Hematopoietic multipotent progenitor cell treated with erythropoietin and hydrocortisone succinate and interleukin-3 and kit ligand, for 4 days (in vitro differentiated cells): Measurements from ENCODE around the gene RETREG2.

ENCODE experiments used
- DNase-seq: peaks from one replicate; pipeline ENCODE4 v3.0.0-alpha.2; 2015

RETREG2 gene

DNA sequence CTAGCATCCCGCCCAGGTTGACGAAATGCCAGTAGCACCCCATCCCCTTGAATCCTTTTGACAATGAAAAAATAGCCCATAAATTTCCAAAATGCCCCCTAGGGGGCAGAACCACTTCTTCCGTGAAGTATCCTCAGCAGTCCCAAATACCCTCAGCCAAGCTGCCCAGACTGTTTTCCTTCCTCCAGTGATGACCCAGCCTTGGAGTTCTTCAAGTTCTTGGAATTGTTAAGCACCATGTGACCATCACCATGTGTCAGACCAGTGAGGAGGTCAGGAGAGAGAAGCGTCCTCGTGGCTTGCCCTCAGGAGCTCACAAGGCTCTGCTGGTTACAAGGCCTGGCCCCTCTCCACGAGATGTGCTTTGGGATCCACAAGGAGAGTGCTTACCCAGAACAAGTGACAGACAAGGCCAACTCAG lies 6.8 kb upstream of the RETREG2 start:
- DNase-seq, result peak; percentile 71

DNA sequence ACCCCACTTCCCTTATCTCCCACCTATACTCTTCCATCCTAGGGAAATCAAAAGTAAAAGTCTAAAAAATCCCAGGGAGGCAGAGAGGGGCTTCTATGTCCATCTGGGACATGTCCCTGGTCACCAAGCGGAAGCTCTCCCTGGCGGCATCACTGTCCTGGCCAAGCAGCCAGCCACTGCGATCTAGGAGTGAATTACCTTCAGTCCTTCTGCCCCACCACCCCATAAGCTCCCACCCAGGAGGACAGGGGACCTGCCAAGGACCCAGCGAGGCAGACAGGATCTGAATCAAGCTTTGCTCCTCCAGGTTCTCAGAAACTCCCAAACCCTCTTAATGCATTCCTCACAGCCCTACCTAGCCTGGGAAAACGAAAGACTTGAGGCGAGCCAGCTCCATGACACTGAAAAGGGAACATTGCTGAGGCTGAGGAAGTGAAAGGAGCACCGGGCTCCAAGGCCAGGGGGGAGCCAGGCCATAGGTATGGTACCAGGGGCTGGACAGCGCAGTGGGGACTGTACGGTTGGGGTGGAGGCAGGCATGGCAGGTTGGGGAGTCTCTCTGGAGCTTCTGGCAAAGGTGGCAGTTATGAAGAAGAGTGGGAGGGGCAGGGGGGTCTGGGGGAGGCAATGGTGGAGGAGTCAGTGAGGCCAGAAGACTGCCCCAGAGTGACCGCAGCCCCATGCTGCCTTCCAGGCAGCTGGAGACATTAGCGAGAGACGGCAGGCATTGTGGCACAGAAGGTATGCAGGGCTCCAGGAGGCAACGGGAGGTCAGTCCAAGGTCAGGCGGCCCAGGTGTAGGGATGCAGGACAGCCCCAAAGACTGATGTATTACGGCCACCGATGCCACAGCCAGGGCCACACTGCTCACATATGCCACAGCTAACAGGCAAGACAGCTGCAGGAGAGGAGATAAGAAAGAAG lies 5.6 kb upstream of the RETREG2 start:
- DNase-seq, result peak; percentile 20

DNA sequence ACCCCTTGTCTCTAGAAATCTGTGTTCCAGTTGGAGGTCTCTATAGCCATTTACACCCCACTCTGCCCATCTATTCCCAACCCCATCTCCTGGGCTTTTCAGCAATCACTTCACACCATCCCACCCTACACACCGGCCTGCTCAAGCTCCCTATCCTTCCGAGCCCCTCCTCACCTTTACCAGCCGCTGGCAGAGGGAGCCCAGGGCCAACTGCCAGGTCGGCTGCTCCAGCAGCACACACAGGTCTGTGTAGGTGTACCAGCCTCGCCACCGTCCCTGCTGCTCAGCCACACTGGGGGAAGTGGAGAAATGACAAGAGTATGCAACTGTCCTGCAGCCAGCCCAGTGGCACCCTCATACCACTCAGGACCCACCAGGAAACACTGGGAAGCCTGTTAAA lies 4.9 kb upstream of the RETREG2 start:
- DNase-seq, result no peak

DNA sequence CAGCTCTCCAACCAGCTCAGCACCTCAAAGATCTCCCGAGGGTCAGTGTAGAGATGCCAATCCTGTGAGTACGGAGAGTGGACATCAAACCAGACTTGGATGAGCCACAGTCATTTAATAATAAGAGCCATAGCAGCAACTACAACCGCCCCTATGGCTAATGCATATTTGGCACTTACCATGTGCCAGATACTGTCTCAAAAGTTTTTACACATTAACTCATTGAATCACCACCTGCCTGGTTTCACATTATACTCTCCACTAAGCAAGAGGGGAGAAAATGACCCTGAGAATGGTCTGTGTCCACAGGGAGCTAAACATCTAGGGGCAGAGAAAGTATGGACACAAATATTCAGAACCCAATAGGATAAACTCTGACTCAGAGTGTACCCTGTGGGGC lies 3.9 kb upstream of the RETREG2 start:
- DNase-seq, result no peak

DNA sequence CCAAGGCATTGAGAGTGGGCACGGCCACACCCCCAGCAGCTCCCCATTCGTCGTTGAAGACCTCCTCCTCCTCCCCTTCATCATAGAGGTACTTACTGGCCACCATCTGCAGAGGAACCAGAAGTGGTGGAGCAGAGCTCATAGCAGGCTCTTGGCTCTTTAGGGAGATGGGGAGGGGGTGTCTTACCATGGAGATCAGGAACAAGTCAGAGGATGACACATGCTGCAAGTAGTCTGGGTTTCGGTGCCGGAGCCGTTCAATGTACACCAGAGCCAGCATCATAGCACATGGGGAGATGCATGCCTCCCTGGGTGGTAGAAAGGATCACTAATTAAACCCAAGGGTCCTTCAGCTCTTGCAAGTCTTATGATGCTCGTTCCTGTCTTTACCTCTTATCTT lies 3.3 kb upstream of the RETREG2 start:
- no peak for DNase-seq

DNA sequence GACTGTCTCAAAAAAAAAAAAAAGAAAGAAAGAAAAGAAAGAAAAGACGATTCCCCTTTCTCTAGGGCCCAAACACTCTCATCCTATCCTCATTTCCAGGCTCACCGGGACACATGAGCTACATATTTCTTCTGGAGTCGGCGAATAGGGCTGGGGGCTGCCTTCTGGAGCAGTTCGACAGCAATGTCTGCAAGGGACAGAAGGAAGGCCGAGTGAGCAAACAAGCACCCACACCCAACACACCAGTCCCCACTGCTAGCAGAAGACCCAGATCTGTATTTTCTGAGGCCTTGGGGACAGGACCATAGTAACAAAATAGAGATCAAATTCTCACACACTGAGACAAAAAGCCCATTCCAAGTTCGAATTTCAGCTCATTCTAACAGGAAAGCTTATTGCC lies 2.6 kb upstream of the RETREG2 start:
- DNase-seq, result no peak

DNA sequence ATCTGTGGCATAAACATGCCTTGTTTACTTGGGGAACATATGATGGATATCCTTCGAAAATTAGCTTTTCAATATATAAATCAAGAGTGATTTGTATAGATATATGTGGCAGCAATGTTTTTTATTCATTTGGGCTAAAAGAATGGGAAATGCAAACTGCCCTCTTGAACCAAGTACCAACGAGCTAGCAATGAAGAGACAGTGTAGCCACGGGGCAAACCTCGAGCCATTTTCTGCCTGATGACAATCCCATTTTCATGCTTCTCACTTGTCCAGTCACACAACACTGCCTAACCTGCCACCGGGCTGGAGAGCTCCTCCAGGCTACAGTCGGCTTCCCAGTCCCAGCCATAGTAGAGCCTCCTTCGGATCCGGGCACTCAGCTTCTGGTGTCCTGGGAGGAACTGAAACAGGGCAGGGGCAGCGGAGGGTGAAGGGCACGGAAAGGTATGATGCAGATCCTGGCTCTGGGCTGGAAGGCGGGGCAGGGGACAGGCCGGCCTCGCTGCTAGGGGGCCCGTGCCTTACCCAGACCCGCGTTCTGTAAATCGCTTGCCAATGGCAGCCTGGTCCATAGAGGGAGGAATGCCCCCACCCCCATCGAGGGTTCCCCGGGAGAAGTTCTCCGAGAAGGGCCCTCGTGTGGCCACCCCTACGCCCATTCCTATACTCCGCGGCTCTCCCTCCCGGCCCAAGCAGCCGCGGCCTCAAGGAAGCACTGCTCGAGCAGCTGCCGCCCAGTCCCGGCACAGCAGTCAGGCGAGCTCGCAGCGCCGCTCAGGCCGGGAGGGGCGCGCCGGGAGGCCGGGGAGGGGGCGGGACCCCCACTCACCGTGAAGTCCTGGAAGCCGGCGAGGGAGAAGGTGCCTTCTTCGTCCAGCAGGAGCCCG lies 1.9 kb upstream of the RETREG2 start:
- DNase-seq, result peak; percentile 61

DNA sequence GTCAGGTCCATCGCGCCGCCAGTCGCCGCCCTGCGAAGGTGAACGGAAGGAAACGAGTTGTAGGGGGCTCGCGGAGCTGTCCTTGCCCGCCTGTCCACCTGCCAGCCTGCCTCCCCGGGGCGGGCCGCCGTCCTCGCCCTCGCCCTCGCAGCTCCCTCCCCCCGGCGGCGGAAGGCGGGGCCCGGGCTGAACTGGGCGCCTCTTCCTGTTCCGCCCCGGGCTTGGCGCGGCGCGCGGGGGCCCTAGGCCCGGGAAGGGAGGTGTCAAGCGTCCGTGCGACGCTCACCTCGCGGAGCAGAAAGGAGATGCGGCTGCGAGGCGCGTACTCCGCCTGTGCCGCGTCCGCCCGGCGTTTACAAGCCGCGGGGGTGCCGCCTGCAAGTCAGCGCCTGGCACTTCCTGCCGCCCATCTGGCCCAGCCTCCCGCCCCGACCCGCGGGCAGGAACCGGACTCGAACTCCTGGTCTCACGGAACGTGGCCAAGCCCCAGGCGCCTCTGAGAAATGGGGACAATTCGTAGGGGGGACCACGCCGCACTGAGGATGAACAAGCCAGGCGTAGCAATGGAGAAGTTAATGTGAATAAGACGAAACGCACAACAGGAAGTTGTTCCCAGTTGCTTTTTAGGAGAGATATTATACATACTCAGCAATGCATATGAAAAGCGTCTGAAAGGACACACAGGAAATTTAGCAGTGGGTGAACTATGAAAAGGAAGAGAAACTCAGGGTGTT lies 1.1 kb upstream of the RETREG2 start, which contains the start of gene CNPPD1:
Gene CNPPD1 (minus strand): TSS at position 108 of the 734 bp plus-strand sequence. CDS start 97 bp downstream, at position 11.
- DNase-seq, result peak; percentile 95

DNA sequence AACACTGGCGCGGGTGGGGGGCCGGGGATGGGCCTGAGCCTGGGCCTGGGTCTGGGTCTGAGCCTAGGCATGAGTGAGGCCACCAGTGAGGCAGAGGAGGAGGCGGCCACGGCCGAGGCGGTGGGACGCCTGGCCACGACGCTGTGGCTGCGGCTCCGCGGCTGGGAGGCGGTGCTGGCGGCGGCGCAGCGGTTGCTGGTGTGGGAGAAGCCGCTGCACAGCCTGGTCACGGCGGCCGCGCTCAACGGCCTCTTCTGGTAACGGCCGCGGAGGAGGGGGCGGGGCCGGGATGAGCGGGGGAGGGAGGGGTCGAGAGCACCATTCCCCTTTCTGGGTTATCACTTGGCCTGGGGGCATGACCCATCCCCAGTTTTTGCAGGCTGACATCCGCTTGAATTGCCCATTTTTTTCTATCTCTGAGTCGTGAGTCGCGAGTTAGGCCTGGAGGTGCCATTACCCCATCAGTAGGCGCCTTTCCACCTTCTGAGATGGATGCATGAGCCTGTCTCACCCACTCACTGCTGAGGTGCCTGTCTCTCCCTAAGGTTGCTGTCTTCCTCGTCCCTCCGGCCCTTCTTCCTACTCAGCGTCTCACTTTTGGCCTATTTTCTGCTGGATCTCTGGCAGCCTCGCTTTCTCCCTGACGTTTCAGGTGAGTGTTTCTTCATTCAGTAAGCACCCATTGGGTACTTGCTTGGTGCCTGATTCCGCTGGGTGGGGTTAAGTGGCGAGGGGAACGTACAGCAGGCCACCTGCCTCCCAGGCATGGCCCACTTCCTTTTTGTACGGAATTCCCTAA lies 501 bp downstream of the RETREG2 start:
- DNase-seq, result peak; percentile 68

DNA sequence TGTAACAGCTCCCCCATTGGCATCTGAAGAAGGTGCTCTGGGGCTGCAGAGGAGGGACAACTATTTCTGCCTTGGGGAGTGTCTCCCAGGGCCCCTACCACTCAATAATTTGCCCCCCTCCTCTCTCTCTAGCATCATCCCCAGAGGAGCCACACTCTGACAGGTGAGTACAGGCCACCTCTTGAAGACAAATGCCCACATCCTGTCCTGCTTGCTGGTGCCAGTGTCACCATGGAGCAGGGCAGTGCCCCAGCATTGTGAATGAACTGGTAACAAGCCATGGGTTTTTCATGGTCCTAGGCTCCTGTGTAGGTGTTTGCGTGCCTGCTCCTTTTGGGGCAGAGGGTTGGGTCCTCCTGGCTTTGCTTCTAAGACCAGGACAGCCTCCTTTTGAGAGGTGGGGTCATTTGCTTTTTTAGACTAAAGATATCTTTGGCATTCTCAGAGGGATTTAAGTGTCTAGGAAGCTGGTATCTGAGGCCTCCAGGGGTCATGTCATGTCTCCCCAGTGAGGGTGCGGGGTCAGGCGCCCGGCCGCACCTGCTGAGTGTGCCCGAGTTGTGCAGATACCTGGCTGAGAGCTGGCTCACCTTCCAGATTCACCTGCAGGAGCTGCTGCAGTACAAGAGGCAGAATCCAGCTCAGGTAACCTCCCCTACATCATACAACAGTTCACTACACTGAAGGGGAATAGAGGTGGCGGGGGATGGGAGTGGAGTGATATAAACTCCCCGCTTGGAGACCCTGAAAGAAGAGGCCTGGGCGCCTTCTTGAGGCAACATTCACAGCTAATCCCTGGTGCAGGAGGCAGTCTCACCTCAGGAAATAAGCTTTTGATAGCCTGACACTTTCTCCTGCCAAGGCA lies 1.8 kb downstream of the RETREG2 start:
- no peak for DNase-seq

DNA sequence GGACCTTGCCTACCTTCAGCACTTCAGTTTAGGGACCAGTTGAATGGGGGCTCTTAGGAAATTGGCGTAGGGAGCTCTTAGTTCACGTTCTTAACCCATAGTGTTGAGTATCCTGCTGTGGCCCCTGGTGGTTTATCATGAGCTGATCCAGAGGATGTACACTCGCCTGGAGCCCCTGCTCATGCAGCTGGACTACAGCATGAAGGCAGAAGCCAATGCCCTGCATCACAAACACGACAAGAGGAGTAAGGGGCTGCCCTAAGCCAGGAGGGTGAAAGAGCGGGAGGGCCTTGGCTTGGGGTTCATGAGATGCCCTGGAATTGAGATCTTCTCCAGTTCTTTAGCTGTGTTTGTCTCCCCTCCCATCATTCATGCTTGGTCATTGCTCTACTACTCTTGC lies 2.9 kb downstream of the RETREG2 start:
- no peak for DNase-seq

DNA sequence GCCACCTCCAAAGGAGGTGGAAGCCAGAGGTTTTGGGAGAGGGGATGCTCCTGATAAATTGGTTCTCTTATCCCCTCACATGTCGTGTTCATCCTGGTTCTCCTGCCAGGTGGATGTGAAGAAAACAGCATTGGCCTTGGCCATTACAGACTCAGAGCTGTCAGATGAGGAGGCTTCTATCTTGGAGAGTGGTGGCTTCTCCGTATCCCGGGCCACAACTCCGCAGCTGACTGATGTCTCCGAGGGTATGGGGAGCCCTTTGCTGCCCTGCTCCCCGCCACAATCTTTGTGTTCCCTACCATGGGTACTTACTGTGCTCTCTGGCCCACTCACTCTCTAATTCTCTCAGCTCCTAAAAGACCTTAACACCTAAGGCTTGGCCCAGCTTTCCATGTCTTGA lies 3.5 kb downstream of the RETREG2 start:
- DNase-seq, result no peak

DNA sequence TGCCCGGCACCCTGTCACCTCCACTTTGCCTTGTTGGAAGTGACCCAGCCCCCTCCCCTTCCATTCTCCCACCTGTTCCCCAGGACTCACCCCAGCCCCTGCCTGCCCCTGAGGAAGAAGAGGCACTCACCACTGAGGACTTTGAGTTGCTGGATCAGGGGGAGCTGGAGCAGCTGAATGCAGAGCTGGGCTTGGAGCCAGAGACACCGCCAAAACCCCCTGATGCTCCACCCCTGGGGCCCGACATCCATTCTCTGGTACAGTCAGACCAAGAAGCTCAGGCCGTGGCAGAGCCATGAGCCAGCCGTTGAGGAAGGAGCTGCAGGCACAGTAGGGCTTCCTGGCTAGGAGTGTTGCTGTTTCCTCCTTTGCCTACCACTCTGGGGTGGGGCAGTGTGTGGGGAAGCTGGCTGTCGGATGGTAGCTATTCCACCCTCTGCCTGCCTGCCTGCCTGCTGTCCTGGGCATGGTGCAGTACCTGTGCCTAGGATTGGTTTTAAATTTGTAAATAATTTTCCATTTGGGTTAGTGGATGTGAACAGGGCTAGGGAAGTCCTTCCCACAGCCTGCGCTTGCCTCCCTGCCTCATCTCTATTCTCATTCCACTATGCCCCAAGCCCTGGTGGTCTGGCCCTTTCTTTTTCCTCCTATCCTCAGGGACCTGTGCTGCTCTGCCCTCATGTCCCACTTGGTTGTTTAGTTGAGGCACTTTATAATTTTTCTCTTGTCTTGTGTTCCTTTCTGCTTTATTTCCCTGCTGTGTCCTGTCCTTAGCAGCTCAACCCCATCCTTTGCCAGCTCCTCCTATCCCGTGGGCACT lies 4.5 kb downstream of the RETREG2 start:
- DNase-seq, result peak; percentile 41

DNA sequence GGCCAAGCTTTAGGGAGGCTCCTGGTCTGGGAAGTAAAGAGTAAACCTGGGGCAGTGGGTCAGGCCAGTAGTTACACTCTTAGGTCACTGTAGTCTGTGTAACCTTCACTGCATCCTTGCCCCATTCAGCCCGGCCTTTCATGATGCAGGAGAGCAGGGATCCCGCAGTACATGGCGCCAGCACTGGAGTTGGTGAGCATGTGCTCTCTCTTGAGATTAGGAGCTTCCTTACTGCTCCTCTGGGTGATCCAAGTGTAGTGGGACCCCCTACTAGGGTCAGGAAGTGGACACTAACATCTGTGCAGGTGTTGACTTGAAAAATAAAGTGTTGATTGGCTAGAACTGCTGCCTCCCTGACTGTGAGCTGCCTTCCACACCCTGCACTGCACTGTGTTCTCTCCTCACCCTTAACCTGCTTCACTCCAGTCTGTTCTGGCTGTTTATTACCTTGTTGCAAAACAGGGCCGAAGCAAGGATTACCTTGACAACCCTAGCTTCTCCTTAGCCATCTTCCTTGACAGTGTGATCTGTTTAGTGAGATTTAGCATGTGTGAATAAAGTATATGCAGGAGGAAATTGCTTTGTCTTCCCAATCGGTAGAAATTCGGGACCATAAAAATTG lies 5.2 kb downstream of the RETREG2 start:
- DNase-seq, result no peak

DNA sequence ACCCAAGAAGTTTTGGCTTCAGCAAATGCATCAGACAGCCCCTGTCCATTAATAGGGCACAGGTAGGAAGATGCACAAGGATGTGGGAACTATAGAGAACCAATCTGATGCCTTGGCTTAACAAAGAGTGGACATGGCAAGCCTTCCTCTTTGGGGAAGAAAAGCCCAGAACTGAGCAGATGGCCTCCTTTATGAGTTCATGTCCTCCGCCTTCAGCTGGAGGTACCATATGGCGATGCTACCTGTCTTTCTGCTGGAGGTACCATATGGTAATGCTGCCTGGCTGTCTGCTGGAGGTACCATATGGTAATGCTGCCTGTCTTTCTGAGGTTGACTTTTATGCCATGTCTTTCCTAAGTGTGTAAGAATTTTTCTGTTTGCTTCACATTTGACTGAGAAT lies 6.0 kb downstream of the RETREG2 start:
- DNase-seq, result no peak

DNA sequence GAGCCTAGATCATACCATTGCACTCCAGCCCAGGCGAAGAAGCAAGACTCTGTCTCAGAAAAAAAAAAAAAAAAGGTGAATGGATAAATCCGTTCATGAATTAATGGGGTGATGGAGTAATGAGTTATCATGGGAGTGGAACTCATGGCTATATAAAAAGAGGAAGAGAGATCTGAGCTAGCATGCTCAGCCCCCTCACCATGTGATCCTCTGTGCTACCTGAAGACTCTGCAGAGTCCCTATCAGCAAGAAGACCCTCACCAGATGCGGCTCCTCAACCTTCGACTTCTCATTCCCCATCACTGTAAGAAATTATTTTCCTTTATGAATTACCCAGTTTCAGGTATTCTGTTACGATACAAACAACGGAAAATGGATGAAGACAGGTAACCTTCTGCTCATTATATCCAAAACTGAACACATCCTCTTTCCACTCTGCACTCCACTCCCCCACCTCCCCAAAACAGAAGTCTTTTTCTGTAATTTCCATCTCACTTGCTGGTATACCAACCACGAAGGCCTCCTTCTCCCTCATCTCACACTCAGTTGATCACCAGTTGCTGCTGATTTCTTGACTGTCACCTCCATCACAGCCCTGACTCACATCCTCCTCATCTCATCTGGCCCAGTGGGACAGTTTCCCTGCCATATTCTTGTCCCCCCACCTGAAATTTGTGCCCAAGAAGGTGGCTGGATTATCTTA lies 8.8 kb downstream of the RETREG2 start:
- DNase-seq, result no peak

DNA sequence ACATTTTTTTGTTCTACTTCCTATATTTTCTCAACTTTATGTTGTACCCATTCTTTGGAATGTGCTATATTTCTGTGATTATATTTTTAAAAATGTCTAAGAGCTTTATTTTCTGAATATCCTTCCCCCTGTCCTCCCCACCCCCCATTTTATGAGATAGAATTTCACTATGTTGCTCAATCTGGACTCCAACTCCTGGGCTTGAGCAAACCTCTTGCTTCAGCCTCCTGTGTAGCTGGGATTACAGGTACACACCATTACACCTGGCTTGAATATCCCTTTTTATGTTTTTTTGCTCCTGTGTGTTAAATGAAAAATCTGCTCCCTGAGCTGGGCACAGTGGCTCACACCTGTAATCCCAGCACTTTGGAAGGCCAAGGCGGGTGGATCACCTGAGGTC lies 19.3 kb downstream of the RETREG2 start:
- no peak for DNase-seq

DNA sequence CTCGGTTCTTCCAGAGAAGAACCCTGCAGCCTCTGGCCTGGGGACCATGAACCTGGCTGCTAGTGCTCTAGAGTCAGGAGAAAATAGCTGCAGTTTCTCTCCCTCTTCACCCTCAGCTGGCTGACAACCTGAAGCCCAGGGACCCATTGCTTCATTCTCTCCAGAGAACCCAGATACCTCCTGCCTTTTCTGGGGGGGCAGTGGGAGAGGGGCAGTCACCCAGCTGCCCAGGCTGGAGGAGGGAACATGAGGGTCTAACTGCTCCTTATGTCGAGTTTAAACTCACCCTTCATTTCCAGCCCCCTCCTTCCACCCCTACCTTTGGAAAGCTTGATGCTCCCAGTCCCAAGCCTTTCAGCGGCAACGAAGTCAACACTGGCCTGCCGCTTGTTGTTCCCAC lies 20.9 kb downstream of the RETREG2 start:
- DNase-seq, result no peak
